Activated CD8-positive, alpha-beta memory T cell treated with anti-CD3 and anti-CD28 coated beads, Interleukin-2, amount 50 U/mL, for 4 hours (primary cell): ENCODE results near the gene SFR1.
"Not testable (repeated sequence)": the region's sequence is repeated elsewhere in the genome, so short reads cannot be mapped to it uniquely, and the experiment has no call there.

Source experiments
- DNase-seq: peaks from one replicate; pipeline ENCODE4 v3.0.0-alpha.2; 2020

SFR1 gene

GRCh38 chr10:104109908-104110662 is 11.9 kb upstream of the SFR1 start:
- DNase-seq = no peak

GRCh38 chr10:104113376-104113956 is 8.5 kb upstream of the SFR1 start:
- no peak for DNase-seq

DNA sequence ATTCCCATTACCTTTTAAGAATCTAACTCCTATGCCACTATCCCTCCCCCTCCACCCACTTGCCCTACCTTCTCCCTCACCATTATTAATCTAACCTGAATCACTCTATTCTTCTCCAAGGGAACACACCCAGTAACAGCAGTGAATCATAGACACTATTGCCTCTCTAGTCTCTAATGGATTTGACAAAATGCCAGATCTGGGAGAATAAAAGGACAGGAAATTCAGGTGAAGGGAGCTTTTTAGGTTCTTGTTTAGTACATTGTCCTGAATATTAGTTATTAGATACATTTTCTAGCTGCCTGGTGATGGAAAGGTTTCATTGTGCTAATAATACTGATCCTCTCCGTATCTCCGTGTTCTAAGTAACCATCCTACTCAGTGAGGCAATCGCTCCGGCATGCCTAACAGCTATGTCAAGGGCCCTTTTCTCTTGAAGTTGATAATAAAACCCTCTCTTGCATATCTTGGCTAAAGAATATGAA is 4.1 kb upstream of the SFR1 start:
- DNase-seq = no peak

GRCh38 chr10:104119996-104120395 is 2.0 kb upstream of the SFR1 start:
- no peak for DNase-seq

DNA sequence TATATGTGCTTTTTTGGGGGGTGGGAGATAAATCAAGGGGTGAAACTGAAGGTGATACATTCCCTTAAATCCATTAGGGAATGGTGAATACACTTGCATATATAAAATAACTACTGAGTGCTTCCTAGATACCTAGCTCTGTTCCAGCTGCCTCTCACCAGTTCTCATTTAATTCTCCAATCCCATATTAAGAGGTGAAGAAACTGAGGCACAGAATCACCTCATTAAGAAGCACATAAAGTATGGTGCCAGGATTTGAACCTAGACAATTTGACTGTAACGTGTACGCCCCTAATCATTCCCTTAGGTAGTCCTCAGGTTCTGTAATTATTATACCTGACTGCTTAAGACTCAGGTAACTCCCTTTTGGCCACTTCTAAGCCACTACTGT is 1.5 kb upstream of the SFR1 start:
- DNase-seq = no peak

- peak; percentile 71 for DNase-seq
Measured at GRCh38 chr10:104120903-104121484, 977 bp upstream of the SFR1 start.

GRCh38 chr10:104122225-104123107 is 495 bp downstream of the SFR1 start:
- no peak for DNase-seq

DNA sequence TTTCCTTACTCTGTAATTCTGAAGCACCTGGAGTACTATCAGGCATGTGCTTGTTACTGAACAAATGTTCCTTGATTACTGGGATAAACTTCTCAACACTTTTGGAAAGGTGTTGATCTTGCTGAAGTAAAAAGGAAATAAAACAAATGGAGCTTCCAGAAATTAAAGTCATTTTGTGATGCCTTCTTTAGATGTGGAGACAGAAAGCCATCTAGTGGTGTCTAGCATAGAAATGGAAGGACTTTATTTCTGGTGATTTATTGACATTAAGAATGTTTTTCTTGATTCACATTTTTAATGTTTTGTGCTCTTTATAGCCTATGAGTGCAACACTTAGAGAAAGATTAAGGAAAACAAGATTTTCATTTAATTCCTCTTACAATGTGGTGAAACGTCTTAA is 1.4 kb downstream of the SFR1 start:
- no peak for DNase-seq

DNA sequence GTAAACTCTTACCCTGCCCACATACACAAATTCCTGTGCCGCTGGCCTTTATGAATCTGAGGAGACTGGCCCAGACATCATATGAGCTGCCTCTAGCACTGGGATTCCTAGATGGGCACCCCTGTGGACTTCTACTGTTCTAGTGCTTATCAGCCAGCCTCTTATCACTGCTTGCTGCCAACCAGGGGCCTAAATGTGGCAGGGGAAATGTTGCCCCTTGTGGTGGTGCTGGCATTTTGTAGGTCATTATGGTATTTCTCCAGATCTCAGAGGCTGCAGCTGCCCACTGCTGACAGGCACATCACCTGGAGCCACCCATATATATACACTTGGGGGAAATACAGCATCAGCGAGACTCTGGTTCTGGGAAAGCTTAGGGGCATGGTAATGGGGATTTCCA is 5.4 kb downstream of the SFR1 start:
- no peak for DNase-seq

- no peak for DNase-seq
Measured at GRCh38 chr10:104128214-104128613, 6.2 kb downstream of the SFR1 start.

- DNase-seq = no peak
Measured at GRCh38 chr10:104130041-104130440, 8.1 kb downstream of the SFR1 start.

- DNase-seq = no peak
Measured at GRCh38 chr10:104138131-104138530, 16.2 kb downstream of the SFR1 start.

DNA sequence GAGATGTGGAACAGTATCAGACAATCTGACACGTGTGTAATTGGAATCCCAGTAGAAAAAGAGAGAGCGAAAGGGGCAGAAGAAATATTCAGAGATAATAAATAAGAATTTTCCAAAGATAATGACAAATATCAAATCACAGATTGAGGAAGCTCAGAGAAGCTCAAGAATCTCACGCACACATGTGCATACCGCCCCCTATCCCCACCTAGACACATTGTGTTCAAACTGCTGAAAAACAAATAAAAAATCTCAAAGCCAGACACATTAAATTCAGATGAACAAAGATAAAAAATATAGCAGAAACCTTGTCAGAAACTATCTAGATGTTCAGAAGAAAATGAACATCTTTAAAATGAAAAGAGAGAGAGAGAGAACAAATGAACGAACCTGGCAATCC is 17.2 kb downstream of the SFR1 start:
- no peak for DNase-seq

- no peak for DNase-seq
Measured at GRCh38 chr10:104142081-104142480, 20.1 kb downstream of the SFR1 start.

GRCh38 chr10:104143829-104144228 is 21.9 kb downstream of the SFR1 start:
- DNase-seq = no peak

DNA sequence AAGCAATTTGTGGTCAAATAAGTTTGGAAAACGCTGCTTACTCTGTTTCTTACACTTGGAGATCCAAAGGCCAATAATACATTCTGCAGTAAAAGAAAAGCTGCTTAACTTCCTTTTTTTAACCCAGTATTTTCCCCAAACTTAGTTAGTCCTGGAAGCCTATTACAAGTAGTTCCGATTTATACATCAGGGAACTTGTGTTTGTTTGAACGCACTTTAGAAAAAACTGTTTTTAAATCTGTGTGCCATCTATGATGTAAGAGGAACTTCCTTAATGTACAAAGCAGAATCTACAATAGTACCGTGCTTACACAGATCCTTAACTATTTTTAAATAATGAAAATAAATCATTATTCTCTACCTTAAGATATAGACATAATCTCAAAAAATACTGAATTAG is 23.0 kb downstream of the SFR1 start:
- no peak for DNase-seq

- no peak for DNase-seq
Measured at GRCh38 chr10:104146882-104147281, 24.9 kb downstream of the SFR1 start.

DNA sequence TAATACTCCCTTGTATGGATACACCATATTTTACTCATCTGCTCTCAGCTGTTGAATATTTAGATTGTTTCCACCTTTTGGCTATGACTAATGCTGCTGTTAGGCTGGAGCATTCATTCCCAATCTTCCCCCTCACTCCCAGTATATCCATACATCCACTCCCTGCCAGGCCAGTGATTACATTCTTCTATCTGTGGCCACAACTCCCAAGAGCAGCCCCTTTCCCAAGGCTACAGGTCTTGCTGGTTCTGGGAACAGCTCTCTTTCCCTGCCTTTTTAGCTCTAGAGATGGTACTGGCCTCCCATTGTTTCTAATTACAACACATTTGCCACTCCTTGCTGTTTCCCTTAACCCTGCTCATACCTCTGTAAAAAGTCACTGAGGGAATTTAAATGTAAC is 28.2 kb downstream of the SFR1 start:
- DNase-seq = no peak

DNA sequence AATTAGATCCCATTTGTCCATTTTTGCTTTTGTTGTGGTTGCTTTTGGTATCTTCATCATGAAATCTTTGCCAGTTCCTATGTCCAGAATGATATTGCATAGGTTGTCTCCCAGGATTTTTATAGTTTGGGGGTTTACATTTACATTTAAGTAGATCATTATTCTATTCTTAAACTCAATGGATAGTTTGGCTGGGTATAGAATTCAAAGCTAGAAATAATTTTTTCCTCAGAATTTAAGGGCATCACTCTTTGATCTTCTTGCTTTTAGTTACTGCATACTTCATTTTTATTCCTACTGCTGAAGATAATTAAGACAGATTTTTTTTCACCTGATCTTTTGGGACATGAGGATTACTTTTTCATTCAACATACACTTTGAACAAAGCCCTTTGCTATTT is 29.8 kb downstream of the SFR1 start:
- DNase-seq = no peak

DNA sequence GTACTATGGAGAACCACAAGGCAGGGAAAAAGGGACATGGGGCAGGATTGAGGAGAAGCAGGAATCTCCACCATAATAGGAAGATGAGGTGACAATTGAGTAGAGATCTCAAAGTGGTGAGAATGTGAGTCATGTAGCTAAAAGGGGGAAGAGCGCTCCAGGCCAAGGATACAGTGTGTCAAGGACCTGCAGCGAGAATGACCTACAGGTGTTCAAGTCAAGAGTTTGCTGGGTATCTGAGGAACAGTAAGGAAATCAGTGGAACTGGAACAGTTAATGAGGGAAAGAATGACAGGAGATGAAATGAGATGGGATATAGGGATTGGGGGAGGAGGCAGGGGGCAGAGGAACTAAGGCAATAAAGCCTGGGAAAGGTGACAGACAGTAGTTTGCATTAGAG is 33.6 kb downstream of the SFR1 start:
- DNase-seq = no peak

DNA sequence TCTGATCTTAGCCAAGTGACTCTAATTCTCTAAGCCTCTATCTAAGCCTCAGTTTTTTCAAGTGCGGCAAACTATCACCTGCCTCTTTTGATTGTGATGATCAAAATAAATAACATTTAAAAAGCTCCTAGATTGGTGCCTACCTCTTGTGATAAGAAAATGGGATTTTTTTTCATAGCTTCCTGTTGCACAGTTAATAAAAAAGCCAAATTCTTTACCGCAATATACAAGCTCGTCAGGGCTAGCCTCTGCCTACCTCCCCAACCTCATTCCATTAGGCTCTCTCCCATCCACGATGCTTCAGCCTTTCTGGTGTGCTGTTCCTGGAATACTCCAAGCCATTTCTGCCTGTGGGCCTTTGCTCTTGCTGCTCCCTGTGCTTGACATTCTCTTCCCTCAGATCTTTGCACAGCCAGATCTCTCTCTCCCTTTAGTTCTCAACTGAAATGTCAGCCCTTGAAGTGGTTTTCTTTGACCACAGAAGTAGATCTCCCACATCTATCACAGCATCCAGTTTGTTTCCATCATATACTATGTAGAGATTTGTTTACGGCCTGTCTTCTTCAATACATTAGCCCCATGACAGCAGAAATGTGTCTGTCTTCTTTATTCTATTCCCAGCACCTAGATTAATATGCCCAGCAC is 48.8 kb downstream of the SFR1 start:
- DNase-seq = no peak

DNA sequence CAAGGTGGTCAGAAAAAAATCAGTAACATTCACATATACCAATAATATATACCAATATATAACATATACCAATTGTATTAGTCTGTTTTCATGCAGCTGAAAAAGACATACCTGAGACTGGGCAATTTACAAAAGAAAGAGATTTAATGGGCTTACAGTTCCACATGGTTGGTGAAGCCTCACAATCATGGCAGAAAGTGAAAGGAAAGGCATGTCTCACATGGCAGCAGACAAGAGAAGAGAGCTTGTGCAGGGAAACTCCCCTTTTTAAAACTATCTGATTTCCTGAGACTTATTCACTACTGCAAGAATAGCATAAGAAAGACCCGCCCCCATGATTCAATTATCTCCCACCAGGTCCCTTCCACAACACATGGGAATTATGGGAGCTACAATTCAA is 52.2 kb downstream of the SFR1 start:
- DNase-seq = not testable (repeated sequence)
